ENCODE measurements around the gene NKX2-4. TPM values are rescaled to one million over a fixed set of nuclear protein-coding genes. Genes with fewer than 3 reads are reported as not detected.
A peak's percentile ranks its signal among the peaks of the same experiment; 100 is the strongest.

Gene NKX2-4
- total and polyA plus RNA-seq, 12 donors: 0.14 TPM; not detected in 11

DNA sequence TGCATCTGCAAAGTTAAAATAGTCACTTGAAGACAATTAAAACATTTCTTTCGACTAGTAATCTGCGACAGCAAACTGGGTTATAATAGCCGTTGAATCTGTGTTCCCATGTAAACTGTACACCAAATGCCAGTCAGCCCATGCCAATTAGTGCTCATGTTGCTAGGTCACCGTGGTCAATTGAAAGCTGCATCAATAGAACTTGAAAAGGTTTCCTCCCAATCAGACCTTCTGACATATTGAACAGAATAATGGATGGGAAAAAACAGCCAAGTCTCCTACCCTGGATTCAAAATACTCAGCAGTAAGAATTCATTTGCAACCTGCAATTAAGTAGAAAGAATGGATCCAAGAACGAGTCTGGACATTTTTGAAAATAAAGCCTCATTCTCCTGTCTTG lies 11.2 kb downstream of the NKX2-4 start:
- H3K27ac ChIP-seq: no peak overlapping the region

DNA sequence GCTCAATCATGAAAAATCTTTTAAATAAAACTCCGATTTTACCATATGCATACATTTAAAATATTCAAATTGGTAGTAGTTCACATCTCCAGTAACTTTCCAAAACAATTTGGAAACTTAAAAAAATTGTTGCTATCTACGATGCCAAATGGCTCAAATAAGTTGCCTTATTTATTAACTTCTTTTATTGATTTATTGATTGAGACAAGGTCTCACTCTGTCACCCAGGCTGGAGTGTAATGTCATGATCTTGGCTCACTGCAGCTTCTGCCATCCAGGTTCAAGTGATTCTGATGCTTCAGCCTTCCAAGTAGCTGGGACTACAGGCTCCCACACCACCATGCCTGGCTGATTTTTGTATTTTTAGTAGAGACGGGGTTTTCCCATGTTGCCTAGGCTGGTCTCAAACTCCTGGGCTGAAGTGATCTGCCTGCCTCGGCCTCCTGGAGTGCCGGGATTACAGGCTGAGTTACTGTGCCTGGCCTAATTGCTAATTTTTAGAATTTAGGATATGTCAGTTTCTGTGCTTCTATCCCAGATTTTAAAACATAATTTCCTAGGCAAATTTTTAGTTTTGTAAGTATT lies 12.9 kb downstream of the NKX2-4 start:
- intact Hi-C loops (cut with DNase I): no loop called here

More for the DNA sequence above, 11.2 kb downstream of the NKX2-4 start:
- intact Hi-C loops (cut with DNase I): no loop called here
- Histone ChIP-seq H3K27me3 (no peaks in the 10 kb centered on the region), H3K9me3 (replicated peaks in 1 of 3) (no peaks in the 10 kb centered on the region), H3K36me3 (replicated peaks in 1 of 2) (peaks cover 0 to 58% of the 10 kb centered on the region in 2 donors), H3K4me1 (replicated peaks in 1 of 2) (peaks cover 0 to 13% of the 10 kb centered on the region in 2 donors), H3K4me3 (no peak overlapping the region)
- TF ChIP-seq CTCF (IDR thresholded peaks at IDR 0.05) (no peak), POLR2A (IDR thresholded peaks at IDR 0.05) (no peak)
- DNase-seq: no peak
- WGBS, 4 donors: 93 to 97% (median 97%) methylated on average over 5 of the region's 5 CpGs

DNA sequence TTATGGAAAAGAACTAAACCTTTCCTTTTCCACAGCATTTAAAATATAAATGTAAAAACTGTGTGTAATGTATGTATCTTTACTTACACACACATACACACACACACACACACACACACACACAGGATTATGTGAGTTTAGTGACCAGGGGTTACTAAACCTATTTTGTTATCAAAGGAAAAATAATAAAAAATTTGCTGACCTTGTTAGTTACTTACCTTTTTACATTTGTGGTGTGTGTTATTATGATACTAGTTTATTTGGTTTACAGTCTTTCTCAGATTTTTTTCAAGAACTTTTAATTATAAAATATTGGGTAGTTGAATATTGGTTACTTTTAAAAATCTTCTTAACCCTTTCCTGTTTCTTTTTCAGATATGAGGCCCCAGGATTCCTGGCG lies 15.7 kb downstream of the NKX2-4 start:
- no peak for DNase-seq
- H3K36me3 ChIP-seq (replicated peaks in 1 of 2): peaks cover 0 to 39% of the 10 kb centered on the region in 2 donors
- H3K9me3 ChIP-seq (replicated peaks in 1 of 3): no peaks in the 10 kb centered on the region
- 95 to 100% (median 97%) methylated on average over 1 of the region's 1 CpG for WGBS, 4 donors
- no peak overlapping the region for H3K27ac ChIP-seq
- intact Hi-C loops (cut with DNase I): no loop called here
- TF ChIP-seq CTCF (IDR thresholded peaks at IDR 0.05) (no peak), POLR2A (IDR thresholded peaks at IDR 0.05) (no peak)
- H3K27me3 ChIP-seq: no peaks in the 10 kb centered on the region
- no peaks in the 10 kb centered on the region for H3K4me1 ChIP-seq (replicated peaks in 1 of 2)
- no peak overlapping the region for H3K4me3 ChIP-seq

More for the DNA sequence above, 12.9 kb downstream of the NKX2-4 start:
- Histone ChIP-seq H3K36me3 (replicated peaks in 1 of 2) (peaks cover 0 to 51% of the 10 kb centered on the region in 2 donors), H3K4me3 (no peak overlapping the region), H3K27me3 (no peaks in the 10 kb centered on the region), H3K9me3 (replicated peaks in 1 of 3) (no peaks in the 10 kb centered on the region), H3K4me1 (replicated peaks in 1 of 2) (peaks cover 0 to 13% of the 10 kb centered on the region in 2 donors), H3K27ac (no peak overlapping the region)
- DNase-seq: no peak
- TF ChIP-seq CTCF (IDR thresholded peaks at IDR 0.05): no peak
- no peak for TF ChIP-seq POLR2A (IDR thresholded peaks at IDR 0.05)
- WGBS, 4 donors: 84 to 97% (median 96%) methylated on average over 5 of the region's 5 CpGs

- no peak for TF ChIP-seq CTCF (IDR thresholded peaks at IDR 0.05)
- TF ChIP-seq POLR2A (IDR thresholded peaks at IDR 0.05): no peak
- DNase-seq: peak in 1 of 7 donors; percentile 15
- no peaks in the 10 kb centered on the region for H3K9me3 ChIP-seq (replicated peaks in 1 of 3)
- intact Hi-C loops (cut with DNase I): no loop called here
- H3K36me3 ChIP-seq (replicated peaks in 1 of 2): peaks cover 0 to 32% of the 10 kb centered on the region in 2 donors
- H3K4me1 ChIP-seq (replicated peaks in 1 of 2): no peaks in the 10 kb centered on the region
- no peak overlapping the region for H3K27ac ChIP-seq
- WGBS, 4 donors: 68 to 78% (median 77%) methylated on average over 2 of the region's 2 CpGs
- H3K4me3 ChIP-seq: no peak overlapping the region
- no peaks in the 10 kb centered on the region for H3K27me3 ChIP-seq
Measured at GRCh38 chr20:21380711-21381110, 16.6 kb downstream of the NKX2-4 start.
